Measurements from ENCODE around the gene ASAP3.

ASAP3 gene

DNA sequence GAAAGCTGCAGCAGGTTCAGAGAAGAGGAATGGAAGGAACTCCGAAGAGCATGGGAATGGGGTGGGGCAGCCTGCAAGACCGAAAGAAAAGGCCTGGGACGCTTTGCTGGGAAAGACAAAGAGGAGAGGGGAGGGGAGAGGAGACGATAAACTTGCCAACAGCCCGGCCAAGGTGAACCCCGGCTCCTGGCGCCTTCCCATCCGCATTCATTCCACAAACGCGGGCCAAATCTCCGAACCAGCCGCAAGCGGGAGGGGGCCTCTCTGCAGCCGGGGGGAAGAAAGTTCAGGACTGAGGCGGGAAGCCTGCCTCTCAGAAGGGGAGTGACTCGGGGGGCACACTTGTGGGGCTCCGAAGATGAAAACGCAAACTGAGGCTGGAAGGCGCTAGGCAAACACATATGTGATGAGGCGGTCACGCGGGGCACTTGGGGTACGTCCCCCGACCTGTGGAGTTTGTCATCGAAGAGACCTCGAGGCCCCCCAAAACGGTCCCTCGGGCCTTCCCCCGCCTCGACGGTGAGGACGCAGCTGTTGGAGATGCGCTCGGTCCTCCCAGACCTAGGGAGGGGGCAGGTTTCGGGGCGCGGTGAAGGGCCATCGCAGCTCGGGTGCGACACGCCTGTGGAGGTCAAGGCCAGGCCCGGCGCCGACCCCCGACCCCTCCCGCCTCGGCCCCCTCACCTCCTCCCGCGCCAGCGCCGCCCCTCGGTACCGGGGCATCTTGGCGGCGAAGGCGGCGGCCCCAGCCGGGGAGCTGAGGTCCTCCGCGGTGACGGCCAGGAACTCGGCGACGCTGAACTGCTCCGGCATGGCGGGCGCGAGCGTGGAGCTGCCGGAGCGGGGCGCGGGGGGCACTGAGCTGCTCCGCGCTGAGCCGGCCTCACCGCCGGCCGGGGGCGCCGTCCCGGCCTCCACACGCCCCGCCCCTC lies at the start of gene ASAP3:
ASAP3 (minus strand) TSS at position 859 of the 932 bp plus-strand sequence; CDS start at position 813, 46 bp downstream.
- H3K4me3 ChIP-seq (ENCODE audit: low read depth, low read length), result peak within 1 kb of the TSS; percentile 63
- ChIA-PET POLR2A (interaction anchor here (0.6 to 2.5 kb wide), 8 partner anchors 14 to 139 kb away, joined by 3 to 10 read pairs (median 6); partner anchors contain the start of genes E2F2, HNRNPR and ZNF436), CTCF (interaction anchor here (0.6 to 7.5 kb wide), 3 partner anchors 13 to 73 kb away, joined by 3 to 72 read pairs (median 11); no protein-coding TSS in a partner anchor)
- H3K36me3 ChIP-seq (ENCODE audit: control insufficient read depth in 2 of 2, insufficient read depth in 1 of 2, low read length in 2 of 2), result no peaks in the 10 kb centered on the region
- no peaks in the 10 kb centered on the region for H3K9me3 ChIP-seq (ENCODE audit: control insufficient read depth, insufficient read depth, low read depth, low read length)
- no peak within 1 kb of the TSS for H3K27ac ChIP-seq (ENCODE audit: extremely low read depth, low read depth, low read length)
- 0 out of 2 replicates have a peak, but pooled peaks cover 2% of the 10 kb centered on the region for H3K4me1 ChIP-seq (ENCODE audit: control insufficient read depth, insufficient read depth, low read length)
- TF ChIP-seq, protein P1, sequence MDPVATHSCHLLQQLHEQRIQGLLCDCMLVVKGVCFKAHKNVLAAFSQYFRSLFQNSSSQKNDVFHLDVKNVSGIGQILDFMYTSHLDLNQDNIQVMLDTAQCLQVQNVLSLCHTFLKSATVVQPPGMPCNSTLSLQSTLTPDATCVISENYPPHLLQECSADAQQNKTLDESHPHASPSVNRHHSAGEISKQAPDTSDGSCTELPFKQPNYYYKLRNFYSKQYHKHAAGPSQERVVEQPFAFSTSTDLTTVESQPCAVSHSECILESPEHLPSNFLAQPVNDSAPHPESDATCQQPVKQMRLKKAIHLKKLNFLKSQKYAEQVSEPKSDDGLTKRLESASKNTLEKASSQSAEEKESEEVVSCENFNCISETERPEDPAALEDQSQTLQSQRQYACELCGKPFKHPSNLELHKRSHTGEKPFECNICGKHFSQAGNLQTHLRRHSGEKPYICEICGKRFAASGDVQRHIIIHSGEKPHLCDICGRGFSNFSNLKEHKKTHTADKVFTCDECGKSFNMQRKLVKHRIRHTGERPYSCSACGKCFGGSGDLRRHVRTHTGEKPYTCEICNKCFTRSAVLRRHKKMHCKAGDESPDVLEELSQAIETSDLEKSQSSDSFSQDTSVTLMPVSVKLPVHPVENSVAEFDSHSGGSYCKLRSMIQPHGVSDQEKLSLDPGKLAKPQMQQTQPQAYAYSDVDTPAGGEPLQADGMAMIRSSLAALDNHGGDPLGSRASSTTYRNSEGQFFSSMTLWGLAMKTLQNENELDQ (tag by site-specific recombination; IDR thresholded peaks at IDR 0.05; ENCODE audit: low read depth), result no peak
- TF ChIP-seq ZNF747 (tag by site-specific recombination; IDR thresholded peaks at IDR 0.05) (no peak), ZSCAN16 (tag by site-specific recombination; IDR thresholded peaks at IDR 0.05) (no peak), ZNF341 (tag by site-specific recombination; IDR thresholded peaks at IDR 0.05; ENCODE audit: low read depth) (peak; percentile 82), ZNF664 (tag by site-specific recombination; IDR thresholded peaks at IDR 0.05) (no peak), YY2 (tag by site-specific recombination; IDR thresholded peaks at IDR 0.05) (0 out of 2 replicates have a peak, but pooled peaks have one; percentile 18), ZNF16 (tag by site-specific recombination; IDR thresholded peaks at IDR 0.05; ENCODE audit: low read depth) (no peak), ZNF776 (tag by site-specific recombination; IDR thresholded peaks at IDR 0.05; ENCODE audit: borderline replicate concordance) (no peak), ZNF184 (tag by site-specific recombination; IDR thresholded peaks at IDR 0.05) (no peak), ZNF510 (tag by site-specific recombination; IDR thresholded peaks at IDR 0.05; ENCODE audit: insufficient replicate concordance) (no peak), ZBTB1 (tag by site-specific recombination; IDR thresholded peaks at IDR 0.05) (no peak), EGR2 (tag by site-specific recombination; IDR thresholded peaks at IDR 0.05; ENCODE audit: low read depth) (no peak), ZNF768 (tag by site-specific recombination; IDR thresholded peaks at IDR 0.05) (no peak)
- TF ChIP-seq, protein P2, sequence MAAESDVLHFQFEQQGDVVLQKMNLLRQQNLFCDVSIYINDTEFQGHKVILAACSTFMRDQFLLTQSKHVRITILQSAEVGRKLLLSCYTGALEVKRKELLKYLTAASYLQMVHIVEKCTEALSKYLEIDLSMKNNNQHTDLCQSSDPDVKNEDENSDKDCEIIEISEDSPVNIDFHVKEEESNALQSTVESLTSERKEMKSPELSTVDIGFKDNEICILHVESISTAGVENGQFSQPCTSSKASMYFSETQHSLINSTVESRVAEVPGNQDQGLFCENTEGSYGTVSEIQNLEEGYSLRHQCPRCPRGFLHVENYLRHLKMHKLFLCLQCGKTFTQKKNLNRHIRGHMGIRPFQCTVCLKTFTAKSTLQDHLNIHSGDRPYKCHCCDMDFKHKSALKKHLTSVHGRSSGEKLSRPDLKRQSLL (tag by site-specific recombination; IDR thresholded peaks at IDR 0.05), result no peak
- TF ChIP-seq, protein P3, sequence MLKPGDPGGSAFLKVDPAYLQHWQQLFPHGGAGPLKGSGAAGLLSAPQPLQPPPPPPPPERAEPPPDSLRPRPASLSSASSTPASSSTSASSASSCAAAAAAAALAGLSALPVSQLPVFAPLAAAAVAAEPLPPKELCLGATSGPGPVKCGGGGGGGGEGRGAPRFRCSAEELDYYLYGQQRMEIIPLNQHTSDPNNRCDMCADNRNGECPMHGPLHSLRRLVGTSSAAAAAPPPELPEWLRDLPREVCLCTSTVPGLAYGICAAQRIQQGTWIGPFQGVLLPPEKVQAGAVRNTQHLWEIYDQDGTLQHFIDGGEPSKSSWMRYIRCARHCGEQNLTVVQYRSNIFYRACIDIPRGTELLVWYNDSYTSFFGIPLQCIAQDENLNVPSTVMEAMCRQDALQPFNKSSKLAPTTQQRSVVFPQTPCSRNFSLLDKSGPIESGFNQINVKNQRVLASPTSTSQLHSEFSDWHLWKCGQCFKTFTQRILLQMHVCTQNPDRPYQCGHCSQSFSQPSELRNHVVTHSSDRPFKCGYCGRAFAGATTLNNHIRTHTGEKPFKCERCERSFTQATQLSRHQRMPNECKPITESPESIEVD (tag by site-specific recombination; IDR thresholded peaks at IDR 0.05), result no peak
- TF ChIP-seq, protein P4, sequence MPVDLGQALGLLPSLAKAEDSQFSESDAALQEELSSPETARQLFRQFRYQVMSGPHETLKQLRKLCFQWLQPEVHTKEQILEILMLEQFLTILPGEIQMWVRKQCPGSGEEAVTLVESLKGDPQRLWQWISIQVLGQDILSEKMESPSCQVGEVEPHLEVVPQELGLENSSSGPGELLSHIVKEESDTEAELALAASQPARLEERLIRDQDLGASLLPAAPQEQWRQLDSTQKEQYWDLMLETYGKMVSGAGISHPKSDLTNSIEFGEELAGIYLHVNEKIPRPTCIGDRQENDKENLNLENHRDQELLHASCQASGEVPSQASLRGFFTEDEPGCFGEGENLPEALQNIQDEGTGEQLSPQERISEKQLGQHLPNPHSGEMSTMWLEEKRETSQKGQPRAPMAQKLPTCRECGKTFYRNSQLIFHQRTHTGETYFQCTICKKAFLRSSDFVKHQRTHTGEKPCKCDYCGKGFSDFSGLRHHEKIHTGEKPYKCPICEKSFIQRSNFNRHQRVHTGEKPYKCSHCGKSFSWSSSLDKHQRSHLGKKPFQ (tag by site-specific recombination; IDR thresholded peaks at IDR 0.05), result no peak
- TF ChIP-seq, protein P5, sequence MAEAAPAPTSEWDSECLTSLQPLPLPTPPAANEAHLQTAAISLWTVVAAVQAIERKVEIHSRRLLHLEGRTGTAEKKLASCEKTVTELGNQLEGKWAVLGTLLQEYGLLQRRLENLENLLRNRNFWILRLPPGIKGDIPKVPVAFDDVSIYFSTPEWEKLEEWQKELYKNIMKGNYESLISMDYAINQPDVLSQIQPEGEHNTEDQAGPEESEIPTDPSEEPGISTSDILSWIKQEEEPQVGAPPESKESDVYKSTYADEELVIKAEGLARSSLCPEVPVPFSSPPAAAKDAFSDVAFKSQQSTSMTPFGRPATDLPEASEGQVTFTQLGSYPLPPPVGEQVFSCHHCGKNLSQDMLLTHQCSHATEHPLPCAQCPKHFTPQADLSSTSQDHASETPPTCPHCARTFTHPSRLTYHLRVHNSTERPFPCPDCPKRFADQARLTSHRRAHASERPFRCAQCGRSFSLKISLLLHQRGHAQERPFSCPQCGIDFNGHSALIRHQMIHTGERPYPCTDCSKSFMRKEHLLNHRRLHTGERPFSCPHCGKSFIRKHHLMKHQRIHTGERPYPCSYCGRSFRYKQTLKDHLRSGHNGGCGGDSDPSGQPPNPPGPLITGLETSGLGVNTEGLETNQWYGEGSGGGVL (tag by site-specific recombination; IDR thresholded peaks at IDR 0.05), result peak; percentile 71
- TF ChIP-seq, protein P6, sequence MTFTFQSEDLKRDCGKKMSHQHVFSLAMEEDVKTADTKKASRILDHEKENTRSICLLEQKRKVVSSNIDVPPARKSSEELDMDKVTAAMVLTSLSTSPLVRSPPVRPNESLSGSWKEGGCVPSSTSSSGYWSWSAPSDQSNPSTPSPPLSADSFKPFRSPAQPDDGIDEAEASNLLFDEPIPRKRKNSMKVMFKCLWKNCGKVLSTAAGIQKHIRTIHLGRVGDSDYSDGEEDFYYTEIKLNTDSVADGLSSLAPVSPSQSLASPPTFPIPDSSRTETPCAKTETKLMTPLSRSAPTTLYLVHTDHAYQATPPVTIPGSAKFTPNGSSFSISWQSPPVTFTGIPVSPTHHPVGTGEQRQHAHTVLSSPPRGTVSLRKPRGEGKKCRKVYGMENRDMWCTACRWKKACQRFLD (tag by site-specific recombination; IDR thresholded peaks at IDR 0.05), result no peak
- TF ChIP-seq, protein P7, sequence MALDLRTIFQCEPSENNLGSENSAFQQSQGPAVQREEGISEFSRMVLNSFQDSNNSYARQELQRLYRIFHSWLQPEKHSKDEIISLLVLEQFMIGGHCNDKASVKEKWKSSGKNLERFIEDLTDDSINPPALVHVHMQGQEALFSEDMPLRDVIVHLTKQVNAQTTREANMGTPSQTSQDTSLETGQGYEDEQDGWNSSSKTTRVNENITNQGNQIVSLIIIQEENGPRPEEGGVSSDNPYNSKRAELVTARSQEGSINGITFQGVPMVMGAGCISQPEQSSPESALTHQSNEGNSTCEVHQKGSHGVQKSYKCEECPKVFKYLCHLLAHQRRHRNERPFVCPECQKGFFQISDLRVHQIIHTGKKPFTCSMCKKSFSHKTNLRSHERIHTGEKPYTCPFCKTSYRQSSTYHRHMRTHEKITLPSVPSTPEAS (tag by site-specific recombination; IDR thresholded peaks at IDR 0.05), result no peak
- TF ChIP-seq, protein P8, sequence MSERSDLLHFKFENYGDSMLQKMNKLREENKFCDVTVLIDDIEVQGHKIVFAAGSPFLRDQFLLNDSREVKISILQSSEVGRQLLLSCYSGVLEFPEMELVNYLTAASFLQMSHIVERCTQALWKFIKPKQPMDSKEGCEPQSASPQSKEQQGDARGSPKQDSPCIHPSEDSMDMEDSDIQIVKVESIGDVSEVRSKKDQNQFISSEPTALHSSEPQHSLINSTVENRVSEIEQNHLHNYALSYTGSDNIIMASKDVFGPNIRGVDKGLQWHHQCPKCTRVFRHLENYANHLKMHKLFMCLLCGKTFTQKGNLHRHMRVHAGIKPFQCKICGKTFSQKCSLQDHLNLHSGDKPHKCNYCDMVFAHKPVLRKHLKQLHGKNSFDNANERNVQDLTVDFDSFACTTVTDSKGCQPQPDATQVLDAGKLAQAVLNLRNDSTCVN (tag by site-specific recombination; optimal IDR thresholded peaks at IDR 0.05), result peak; percentile 58
- TF ChIP-seq, protein P9, sequence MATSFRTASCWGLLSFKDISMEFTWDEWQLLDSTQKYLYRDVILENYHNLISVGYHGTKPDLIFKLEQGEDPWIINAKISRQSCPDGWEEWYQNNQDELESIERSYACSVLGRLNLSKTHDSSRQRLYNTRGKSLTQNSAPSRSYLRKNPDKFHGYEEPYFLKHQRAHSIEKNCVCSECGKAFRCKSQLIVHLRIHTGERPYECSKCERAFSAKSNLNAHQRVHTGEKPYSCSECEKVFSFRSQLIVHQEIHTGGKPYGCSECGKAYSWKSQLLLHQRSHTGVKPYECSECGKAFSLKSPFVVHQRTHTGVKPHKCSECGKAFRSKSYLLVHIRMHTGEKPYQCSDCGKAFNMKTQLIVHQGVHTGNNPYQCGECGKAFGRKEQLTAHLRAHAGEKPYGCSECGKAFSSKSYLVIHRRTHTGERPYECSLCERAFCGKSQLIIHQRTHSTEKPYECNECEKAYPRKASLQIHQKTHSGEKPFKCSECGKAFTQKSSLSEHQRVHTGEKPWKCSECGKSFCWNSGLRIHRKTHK (tag by site-specific recombination; IDR thresholded peaks at IDR 0.05), result no peak
